COLO829 (cell line): Measurements from ENCODE around the gene KDM5A.
"Not testable (repeated sequence)": the region's sequence is repeated elsewhere in the genome, so short reads cannot be mapped to it uniquely, and the experiment has no call there.

ENCODE experiments used
- DNase-seq: peaks from one replicate; pipeline ENCODE4 v3.0.0; 2012; ENCODE audit warnings: low spot score

The KDM5A gene

DNA sequence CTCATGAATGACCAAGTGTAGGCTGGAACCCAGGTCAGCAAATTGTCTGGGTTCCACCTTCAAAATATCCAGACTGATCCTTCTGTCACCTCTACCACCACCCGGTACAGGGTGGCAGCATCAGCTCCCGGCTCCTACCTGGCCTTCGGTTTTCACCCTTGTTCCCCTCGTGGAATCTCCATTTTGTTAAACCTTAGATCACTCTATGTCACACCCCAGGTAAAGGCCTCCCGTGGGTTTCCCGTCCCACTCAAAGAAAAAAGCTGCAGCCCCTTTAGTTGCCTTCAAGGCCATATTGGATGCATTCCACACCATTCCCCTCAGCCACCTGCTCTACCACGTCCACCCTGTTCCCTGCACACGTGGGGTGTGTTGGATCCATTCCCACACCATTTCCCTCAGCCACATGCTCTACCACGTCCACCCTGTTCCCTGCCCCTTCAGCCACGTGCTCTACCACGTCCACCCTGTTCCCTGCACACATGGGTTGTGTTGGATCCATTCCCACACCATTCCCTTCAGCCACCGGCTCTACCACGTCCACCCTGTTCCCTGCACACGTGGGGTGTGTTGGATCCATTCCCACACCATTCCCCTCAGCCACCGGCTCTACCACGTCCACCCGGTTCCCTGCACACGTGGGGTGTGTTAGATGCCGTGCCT, 150.3 kb downstream of the KDM5A start:
- no peak for DNase-seq

DNA sequence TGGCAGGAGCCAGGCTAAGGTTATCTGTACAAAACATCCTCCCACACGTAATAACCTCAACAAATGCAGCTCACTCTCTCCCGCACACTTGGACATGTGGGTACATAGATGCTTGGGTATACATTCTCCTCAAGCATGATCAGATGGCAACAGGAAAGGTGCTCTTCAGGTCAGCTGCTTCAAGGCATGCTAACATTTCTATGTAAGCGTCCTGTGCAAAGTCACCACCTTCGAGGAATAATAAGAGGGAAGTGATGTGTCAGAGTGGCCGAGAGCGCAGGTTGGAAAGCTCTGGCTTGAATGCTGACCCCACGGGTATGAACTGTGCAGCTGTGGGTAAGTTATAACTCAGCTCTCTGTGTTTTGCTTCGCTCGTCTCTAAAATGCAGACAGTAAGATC, 151.0 kb downstream of the KDM5A start:
- no peak for DNase-seq

GRCh38 chr12:237026-237815, 151.9 kb downstream of the KDM5A start:
- no peak for DNase-seq

GRCh38 chr12:236445-236844, 152.7 kb downstream of the KDM5A start:
- DNase-seq, result no peak

DNA sequence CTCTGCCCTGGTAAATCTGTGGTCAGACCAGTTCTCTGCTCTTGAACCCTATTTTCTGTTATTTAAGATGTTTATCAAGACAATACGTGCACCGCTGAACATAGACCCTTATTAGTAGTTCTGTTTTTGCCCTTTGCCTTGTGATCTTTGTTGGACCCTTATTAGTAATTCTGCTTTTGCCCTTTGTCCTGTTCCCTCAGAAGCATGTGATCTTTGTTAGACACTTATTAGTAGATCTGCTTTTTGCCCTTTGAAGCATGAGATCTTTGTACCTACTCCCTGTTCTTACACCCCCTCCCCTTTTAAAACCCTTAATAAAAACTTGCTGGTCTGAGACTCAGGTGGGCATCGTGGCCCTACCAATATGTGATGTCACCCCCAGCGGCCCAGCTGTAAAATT, 153.2 kb downstream of the KDM5A start:
- not testable (repeated sequence) for DNase-seq

DNA sequence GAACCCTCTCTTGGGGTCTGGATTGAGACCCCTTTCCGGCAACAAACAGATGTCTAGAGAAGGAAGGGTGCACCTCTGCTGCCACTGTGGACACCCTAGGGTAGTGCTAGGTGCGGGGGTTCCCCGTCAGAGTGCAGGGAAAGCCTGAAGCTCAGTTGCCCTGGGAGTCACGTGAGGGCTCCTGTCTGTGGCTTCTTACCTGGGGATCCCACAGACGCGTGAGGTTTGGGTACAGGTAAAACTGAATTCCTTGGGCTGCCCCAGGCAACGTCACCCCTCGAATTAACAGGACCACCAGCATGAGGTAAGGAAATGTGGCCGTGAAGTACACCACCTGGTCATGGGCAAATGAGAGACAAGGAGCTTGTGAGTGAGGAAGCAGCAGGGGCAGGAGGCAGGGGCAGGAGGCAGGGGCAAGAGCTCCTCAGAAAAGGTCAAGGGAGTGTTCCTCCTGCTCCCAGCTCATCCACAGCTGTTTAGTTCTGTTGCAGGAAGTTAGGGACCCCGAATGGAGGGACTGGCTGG, 154.2 kb downstream of the KDM5A start:
- DNase-seq, result no peak

DNA sequence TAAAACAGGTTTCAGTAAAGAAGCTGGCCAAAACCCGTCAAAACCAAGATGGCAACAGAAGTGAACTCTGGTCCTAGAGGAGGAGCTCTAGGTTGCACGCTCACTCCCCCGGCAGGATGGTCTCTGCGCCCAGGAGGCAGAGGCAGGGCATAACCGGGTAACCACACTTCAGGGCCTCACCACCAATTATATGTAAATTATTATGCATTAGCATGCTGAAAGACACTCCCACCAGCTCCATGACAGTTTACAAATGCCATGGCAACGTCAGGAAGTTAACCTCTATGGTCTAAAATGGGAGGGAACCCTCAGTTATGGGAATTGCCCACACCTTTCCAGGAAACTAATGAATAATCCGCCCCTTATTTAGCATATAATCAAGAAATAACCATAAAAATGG, 155.1 kb downstream of the KDM5A start:
- DNase-seq, result no peak

DNA sequence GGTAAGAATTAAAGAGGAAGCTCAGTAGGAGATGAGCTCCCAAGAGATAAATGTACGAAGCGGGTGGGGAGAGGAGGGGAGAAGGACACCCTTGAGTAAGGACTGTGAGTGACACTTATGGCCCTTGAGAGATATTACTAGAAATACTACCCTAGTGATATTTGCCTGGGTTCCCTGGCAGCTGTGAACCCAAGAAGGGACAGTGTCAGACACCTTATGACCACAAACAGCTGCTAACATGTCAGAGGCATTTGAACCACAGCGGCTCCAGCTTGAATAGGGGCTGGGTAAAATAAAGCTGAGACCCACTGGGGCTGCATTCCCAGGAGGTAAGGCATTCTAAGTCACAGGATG, 155.5 kb downstream of the KDM5A start:
- DNase-seq, result no peak

DNA sequence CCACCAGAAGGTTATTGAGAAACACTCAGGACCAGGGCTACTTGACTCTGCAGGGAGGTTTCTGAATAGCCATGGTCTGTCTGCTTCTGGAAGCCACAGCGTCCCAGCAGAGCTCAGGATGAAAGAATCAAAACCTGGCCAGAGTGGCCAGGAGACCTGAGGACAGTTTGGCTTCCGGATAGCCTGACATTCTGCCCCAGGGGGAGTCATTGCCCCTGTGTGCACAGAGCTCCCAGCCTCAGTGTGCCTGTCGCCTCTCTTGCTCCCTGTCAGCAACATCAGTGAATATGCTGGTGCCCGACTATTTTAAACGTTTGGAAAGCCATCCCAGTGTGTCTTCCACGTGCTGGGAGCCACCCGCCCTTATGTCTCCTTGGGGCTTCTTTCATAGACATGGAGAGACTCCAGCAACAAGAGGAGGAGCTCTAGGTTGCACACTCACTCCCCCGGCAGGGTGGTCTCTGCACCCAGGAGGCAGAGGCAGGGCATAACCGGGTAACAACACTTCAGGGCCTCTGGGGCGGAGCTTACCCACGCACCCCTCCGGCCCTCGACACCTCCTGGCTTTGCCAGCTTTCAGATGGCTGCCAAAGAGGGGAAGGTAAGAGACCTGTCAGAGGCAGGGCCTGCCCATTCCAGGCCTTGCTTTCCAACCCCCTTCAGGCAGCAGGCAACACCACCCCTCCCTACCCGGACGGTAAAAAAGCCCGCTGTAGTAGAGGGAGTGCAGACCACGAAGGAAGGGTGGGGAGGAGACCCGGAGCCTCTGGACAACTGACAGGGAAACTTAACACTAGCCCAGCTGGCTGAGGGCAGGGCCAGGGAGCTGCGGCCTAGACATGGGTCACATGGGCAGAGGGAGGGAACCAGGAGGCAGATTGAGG, 156.1 kb downstream of the KDM5A start:
- DNase-seq, result no peak

GRCh38 chr12:230925-231671, 158.0 kb downstream of the KDM5A start:
- DNase-seq, result peak; percentile 16
